HG02759 (cell line): ENCODE results near the gene CNMD.
A peak's percentile ranks its signal among the peaks of the same experiment; 100 is the strongest.
"Not testable (repeated sequence)": the region's sequence is repeated elsewhere in the genome, so short reads cannot be mapped to it uniquely, and the experiment has no call there.

Source experiments
- ATAC-seq: cut with Tn5 transposase; IDR thresholded peaks from one replicate; pipeline ENCODE4 v1.9.1; 2021; ENCODE audit warnings: mild to moderate bottlenecking, moderate library complexity; ENCODE audit not compliant: unreplicated experiment

The CNMD gene

DNA sequence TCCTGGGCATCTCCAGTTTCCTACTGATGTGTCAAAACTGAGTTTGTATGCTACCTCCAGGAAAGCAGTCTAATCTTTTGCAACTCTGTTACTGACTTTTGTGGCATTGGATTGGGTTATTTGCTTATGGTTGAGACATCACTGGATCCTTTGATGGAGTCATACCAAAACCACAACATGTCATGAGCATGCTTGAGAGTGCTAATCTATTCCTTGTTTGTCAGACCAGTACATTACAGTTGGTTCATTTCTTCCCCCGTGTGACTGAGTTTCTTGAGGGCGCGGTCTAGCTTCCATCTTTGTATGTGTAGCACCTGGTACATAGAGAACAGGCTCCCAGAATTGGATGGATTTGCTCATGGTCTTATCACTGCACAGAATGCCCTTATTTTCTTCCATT lies 43.8 kb downstream of the CNMD start:
- peak; percentile 70 for ATAC-seq

DNA sequence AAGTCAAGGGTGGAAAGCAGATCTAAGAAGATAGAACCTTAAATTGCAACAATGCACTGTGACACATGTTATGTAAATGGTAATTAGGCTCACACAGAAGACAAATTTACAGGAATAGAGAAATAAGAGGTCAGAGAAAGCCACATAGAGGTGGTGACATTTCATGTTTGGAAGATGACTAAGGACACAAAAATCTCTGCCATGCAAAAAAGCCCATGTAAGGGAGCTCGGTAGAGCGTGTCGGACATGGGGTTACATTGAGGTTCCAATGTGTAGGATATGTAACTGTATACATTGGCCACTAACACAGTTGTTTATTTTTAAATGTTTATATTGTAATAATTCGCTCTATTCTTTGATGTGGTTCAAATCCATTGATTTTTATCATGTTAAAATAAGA lies 53.2 kb downstream of the CNMD start:
- ATAC-seq: no peak

DNA sequence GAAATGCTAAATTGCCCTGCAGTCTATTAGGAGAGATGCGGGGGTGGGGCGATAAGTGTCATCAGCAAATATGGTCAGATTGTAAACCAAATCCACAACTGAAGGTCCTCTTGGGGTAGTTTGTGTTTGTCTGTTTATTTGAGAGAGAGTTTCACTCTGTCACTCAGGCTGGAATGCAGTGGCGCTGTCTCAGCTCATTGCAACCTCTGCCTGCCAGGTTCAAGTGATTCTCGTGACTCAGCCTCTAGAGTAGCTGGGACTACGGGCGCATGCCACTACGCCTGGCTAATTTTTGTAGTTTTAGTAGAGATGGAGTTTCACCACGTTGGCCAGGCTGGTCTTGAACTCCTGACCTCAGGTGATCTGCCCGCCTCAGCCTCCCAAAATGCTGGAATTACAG lies 53.8 kb downstream of the CNMD start:
- ATAC-seq: not testable (repeated sequence)

DNA sequence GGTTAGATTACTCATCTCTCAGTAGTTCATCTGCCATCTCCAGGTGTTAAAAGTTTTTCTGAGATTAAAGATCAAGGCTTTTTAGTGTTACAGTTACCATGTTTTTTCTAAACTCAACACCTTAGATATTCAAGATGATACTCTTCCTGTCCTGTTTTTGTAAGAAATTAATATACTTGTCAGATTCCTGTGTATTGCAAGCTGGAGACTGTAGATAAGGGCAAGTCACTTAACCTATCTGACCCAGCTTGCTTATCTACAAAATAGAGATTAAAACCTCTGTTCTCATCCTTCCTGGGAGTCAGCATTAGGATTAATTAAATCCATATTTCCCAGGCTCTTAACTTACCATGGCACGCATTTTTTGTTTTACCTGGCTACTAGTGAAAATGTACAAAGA lies 61.8 kb downstream of the CNMD start:
- no peak for ATAC-seq

DNA sequence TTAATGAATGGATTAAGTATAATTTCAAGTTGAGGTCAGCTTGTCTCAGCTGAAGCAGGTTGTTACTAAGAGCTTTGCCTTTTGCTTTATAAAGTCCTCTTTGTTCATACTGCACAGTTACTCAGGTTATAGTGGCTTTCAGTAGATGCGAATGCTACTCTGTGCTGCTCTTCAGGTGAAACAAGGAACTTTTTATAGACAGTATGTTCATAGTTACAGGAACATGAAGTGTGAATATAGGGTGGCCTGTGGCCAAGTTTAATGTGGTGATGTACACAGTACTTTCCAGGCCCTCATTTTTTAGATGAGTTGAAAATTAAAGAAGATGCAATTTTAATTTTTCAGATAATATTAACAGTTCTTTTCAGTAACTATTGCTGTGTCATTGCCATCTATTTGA lies 66.2 kb downstream of the CNMD start:
- ATAC-seq: no peak

DNA sequence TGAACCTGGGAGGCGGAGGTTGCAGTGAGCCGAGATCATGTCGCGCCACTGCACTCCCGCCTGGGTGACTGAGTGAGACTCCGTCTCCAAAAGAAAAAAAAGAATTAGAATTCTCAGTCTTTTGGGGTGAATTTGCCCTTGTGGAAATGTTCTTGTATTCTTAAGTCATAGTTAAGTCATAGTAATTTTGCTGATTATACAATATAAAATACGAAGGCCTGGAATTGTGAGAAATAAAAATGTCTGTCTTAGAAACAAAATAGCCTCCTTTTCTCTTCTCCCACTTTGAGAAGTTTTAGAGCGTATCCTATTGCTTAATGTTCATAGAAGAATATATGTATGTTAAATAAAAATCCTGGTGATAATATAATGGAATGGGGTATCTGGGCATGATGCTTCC lies 68.9 kb downstream of the CNMD start:
- no peak for ATAC-seq

DNA sequence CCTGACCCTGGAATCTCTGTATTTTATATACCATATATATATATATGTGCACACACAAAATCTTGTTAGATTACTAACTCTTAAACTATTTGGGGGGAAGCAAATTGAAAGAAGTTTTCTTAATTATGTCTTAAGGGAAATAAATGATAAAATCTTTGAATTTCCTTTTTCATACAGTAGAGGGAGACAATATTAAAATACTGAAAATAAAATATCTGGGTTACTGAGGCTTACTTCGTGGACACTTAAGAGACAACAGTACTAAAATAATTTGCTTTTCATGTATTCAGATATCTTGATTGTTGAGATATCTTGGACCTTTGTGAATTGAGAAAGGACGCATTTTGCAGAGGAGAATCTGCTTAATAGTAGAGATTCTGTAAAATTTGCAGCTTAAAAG lies 69.9 kb downstream of the CNMD start:
- ATAC-seq: no peak

DNA sequence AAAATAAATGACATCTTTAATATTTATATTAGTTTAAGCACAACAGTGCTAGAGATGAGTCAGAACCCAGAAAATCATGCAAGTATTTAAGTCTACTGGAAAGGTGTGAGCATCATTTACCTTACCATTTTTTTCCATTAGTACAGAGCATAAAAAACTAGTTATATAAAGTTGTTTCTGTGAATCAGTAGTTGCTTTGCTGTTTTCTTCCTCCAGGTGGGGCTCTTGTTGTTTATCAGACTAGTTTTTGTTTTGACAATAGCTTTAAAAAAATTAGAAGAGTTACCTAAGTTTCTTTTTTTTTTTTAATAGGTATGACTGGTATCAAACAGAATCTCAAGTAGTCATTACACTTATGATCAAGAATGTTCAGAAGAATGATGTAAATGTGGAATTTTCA lies 74.3 kb downstream of the CNMD start:
- no peak for ATAC-seq

DNA sequence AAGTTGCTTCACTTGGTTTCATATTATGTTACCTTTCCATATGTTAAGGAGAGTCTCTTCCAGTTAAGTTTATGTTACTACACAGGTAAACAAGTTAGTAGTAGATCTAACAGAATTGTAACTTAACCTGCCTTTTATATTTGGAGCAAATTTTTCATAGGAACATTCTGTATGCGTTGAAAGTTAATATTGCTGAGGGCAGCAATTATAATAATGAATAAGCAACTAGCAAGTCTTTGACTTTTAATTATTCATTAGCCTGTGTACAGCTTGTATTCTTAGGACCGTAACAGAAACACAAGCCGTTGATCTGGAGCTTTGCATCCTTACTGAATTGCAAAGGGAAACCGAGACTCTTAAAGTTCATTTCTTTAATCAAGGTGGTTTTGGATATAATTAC lies 75.3 kb downstream of the CNMD start:
- ATAC-seq: no peak

DNA sequence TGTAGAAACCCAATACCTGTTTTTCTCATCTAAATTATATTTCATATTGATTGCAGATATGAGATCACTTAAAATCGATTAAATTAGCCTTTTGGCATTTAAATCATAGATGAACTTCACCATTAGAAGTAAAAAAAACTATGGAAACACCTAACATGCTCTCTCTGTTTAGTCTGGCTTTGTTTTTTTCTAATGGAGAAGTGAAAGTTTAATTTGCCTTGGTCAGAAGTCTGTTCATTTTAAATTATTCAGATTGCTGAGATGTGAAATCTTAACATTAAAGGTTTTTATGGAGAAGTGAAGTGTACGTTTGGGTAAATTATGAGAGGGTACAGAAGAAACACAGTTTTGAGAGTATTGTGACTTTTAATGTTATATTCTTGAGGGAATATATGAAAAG lies 80.3 kb downstream of the CNMD start:
- ATAC-seq: no peak
